Psoas muscle (tissue), 8 donors: ENCODE measurements around the gene PHF21B. TPM values are rescaled to one million over a fixed set of nuclear protein-coding genes. Genes with fewer than 3 reads are reported as not detected.
A peak's percentile ranks its signal among the peaks of the same experiment; 100 is the strongest.

ENCODE experiments used
- ATAC-seq, 4 donors: fragments of 200-7000 bp; cut with Tn5 transposase; one replicate each; pipeline ENCODE4 v1.9.1; 2020; ENCODE audit warnings: moderate library complexity in 3 of 4, mild to moderate bottlenecking in 2 of 4
- DNase-seq, 2 donors: peaks; one replicate each; pipeline ENCODE4 v3.0.0-alpha.2; 2020
- H3K27ac ChIP-seq: fragments of 200-600 bp; one replicate; pipeline ENCODE4 v1.8.0; 2022
- H3K27me3 ChIP-seq, 3 donors: fragments of 200-600 bp in 1 of 3; one replicate each; pipeline versions ENCODE4 v1.6.1 to v1.8.0; 2013 to 2022; ENCODE audit warnings: low read length in 2 of 3, mild to moderate bottlenecking in 2 of 3, moderate library complexity in 1 of 3; ENCODE audit not compliant: insufficient read depth in 3 of 3
- H3K36me3 ChIP-seq, 2 donors: fragments of 200-600 bp in 1 of 2; one replicate each; pipeline versions ENCODE4 v1.6.1 to v1.8.0; 2013 to 2022; ENCODE audit warnings: low read depth in 1 of 2, mild to moderate bottlenecking in 1 of 2, moderate library complexity in 1 of 2; ENCODE audit not compliant: insufficient read depth in 1 of 2
- H3K4me1 ChIP-seq: fragments of 200-600 bp; one replicate; pipeline ENCODE4 v1.8.0; 2022
- H3K4me3 ChIP-seq: fragments of 200-600 bp; one replicate; pipeline ENCODE4 v1.8.0; 2022; ENCODE audit warnings: mild to moderate bottlenecking
- H3K9me3 ChIP-seq: fragments of 200-600 bp; one replicate; pipeline ENCODE4 v1.8.0; 2022
- WGBS, 3 donors: extraction: QIAGEN DNeasy Blood & Tissue Kit; methylation state at CpG; one replicate each; pipeline versions ENCODE4 v1.1.6 to v1.1.7; 2013; 5-methylcytosine and 5-hydroxymethylcytosine counted together
- intact Hi-C, 2 donors: fragments of 100-400 bp; cut with DNase I; formaldehyde crosslinking; loops; one replicate each; pipeline versions ENCODE4 v1.11.0 to v1.14.2; 2022
- polyA plus RNA-seq, 3 donors: library from polyadenylated mRNA; stranded (reverse); fragments of 200-250 nt; gene quantifications; one replicate each; pipeline ENCODE4 v1.2.3, GENCODE V29; 2013
- total RNA-seq, 4 donors: library from RNA; stranded (reverse); fragmentation: NEBNext Ultra II Directional in 2 of 4; extraction: Animal tissue kit (Norgen Biotek cat#: 25700) in 2 of 4; gene quantifications; one replicate each; pipeline versions ENCODE4 v1.2.1 to v1.2.4, GENCODE V29; 2021 to 2023
- TF ChIP-seq, protein P1 (sequence below): fragments of 200-600 bp; IDR thresholded peaks from one replicate; pipeline ENCODE4 v1.8.0; 2022; ENCODE audit warnings: antibody characterized with exemption
- donor health status: healthy with polysubstance abuse.
- donor health status: DM: no; HTN: no; CAD: no; lungs with moderate emphysema.
- donor health status: Bipolar disorder and iron deficiency.
- donor health status: healthy.
- donor health status: DM: yes; HTN: yes; CAD: no.
- donor health status: DM: no; HTN: no; CAD: no.
- donor health status: DM: no; HTN: no; CAD: no.
- donor health status: DM: yes; HTN: yes; CAD: no.

Gene PHF21B
- total and polyA plus RNA-seq, 7 donors = 0.03 to 0.58 (median 0.16) TPM; not detected in 1

DNA sequence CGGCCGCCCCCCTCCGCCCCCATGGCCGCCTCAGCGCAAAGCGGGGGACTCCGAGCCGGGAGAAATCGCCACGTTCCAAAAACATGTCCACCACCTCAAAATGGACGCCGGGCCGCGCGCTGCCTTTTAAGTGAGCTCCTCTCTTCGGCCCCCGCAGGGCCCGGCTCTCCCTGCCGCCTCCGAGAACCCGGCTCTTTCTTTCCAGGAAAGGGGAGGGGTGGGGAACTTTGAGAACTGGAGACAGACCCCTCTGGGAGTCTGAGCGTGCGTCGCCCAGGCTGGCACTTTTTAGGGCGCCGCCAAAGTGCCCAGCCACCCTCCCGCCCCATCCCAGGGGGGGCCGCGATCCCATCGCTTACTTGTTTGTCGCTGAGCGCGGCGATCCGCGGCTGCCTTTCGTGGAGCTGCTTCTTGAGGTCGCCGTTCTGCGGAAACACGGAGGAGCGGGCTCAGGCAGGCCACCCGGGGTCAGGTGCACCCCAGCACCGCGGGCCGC lies 1.6 kb downstream of the PHF21B start:
- ATAC-seq = no peak
- DNase-seq = peak in 1 of 2 donors; percentile 16

DNA sequence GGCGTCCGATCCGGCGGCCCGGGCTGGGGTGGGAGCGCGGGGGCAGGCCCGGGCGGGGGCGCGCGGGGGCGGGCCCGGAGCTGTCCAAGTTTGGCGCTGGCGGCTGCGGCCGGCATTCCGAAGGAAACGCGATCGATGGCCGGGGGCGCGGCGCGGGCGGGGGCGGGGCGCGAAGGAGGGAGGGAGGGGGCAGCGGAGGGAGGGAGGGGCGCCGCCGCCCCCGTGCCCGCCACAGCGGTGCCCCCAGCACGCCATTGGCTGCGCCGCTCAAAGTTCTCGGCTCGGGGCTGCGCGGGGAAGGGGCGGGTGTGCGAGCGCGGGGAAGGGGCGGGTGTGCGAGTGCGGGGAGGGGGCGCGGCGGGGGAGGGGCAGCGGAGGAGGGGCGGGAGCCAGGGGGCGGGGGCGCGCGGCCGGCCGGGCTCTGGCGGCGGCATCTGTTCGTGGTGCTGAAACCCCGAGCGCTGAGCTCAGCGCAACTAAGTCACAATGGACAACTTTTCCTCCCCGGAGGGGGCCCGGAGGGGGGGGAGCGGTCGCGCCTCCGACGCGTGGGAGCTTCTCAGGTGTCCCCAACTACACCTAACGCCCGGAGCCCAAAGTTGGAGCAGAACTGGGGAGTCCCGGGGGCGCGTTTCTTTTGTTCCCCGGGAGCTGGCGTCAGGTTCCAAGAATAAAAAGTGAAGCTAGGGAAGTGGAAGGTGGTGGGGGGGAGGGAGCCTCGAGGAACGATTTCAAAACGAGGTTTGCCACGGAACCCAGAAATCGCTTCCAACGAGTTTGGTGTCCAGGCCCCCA lies 2.2 kb downstream of the PHF21B start:
- Histone ChIP-seq H3K36me3 (no peaks in the 10 kb centered on the region), H3K4me1 (peaks cover 15% of the 10 kb centered on the region), H3K27me3 (peaks cover 0 to 91% (median 21%) of the 10 kb centered on the region in 3 donors), H3K4me3 (peak overlapping the region; percentile 59), H3K27ac (no peak overlapping the region), H3K9me3 (no peaks in the 10 kb centered on the region)
- TF ChIP-seq, protein P1, sequence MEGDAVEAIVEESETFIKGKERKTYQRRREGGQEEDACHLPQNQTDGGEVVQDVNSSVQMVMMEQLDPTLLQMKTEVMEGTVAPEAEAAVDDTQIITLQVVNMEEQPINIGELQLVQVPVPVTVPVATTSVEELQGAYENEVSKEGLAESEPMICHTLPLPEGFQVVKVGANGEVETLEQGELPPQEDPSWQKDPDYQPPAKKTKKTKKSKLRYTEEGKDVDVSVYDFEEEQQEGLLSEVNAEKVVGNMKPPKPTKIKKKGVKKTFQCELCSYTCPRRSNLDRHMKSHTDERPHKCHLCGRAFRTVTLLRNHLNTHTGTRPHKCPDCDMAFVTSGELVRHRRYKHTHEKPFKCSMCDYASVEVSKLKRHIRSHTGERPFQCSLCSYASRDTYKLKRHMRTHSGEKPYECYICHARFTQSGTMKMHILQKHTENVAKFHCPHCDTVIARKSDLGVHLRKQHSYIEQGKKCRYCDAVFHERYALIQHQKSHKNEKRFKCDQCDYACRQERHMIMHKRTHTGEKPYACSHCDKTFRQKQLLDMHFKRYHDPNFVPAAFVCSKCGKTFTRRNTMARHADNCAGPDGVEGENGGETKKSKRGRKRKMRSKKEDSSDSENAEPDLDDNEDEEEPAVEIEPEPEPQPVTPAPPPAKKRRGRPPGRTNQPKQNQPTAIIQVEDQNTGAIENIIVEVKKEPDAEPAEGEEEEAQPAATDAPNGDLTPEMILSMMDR = no peak
- intact Hi-C loops = no loop called here
- no peak for ATAC-seq
- WGBS, 3 donors = 0 to 2% (median 0%) methylated on average over 40 to 84 of the region's 90 CpGs
- DNase-seq = peak in 1 of 2 donors; percentile 29

More for the DNA sequence above, 1.6 kb downstream of the PHF21B start:
- Histone ChIP-seq H3K9me3 (no peaks in the 10 kb centered on the region), H3K36me3 (no peaks in the 10 kb centered on the region), H3K4me1 (peaks cover 15% of the 10 kb centered on the region), H3K27me3 (peaks cover 0 to 87% (median 19%) of the 10 kb centered on the region in 3 donors), H3K27ac (no peak overlapping the region), H3K4me3 (peak overlapping the region; percentile 59)
- intact Hi-C loops = no loop called here
- 0 to 1% (median 0%) methylated on average over 40 to 46 of the region's 46 CpGs for WGBS, 3 donors
- TF ChIP-seq, protein P1 = no peak

DNA sequence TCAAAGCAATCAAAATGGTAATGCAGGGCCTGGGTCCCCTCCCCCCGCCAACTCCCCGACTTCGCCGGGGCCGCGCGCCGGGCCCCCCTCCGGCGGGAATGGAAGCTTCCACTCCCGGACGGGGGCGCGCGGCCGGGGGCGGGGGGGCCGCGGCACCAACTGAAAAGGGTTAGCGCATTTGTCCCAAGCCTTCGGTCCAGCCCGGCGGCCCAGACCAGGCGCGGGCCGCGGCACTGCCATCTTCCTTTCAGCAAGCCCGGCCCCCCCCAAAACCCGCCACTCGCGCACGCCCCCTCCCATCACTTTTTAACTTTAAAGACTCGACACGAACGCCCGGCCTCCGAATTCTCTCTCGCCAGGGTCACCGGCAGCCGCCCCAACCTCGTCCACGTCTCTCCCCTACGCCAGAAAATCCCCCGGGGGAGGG lies 2.8 kb downstream of the PHF21B start:
- no peak overlapping the region for H3K27ac ChIP-seq
- TF ChIP-seq, protein P1 = no peak
- no peaks in the 10 kb centered on the region for H3K9me3 ChIP-seq
- ATAC-seq (no peak), DNase-seq (peak in 1 of 2 donors; percentile 34)
- intact Hi-C loops = no loop called here
- H3K4me3 ChIP-seq = peak overlapping the region; percentile 59
- no peaks in the 10 kb centered on the region for H3K36me3 ChIP-seq
- peaks cover 0 to 87% (median 21%) of the 10 kb centered on the region in 3 donors for H3K27me3 ChIP-seq
- WGBS, 3 donors = 0 to 1% (median 0%) methylated on average over 32 to 44 of the region's 44 CpGs
- H3K4me1 ChIP-seq = peaks cover 15% of the 10 kb centered on the region

DNA sequence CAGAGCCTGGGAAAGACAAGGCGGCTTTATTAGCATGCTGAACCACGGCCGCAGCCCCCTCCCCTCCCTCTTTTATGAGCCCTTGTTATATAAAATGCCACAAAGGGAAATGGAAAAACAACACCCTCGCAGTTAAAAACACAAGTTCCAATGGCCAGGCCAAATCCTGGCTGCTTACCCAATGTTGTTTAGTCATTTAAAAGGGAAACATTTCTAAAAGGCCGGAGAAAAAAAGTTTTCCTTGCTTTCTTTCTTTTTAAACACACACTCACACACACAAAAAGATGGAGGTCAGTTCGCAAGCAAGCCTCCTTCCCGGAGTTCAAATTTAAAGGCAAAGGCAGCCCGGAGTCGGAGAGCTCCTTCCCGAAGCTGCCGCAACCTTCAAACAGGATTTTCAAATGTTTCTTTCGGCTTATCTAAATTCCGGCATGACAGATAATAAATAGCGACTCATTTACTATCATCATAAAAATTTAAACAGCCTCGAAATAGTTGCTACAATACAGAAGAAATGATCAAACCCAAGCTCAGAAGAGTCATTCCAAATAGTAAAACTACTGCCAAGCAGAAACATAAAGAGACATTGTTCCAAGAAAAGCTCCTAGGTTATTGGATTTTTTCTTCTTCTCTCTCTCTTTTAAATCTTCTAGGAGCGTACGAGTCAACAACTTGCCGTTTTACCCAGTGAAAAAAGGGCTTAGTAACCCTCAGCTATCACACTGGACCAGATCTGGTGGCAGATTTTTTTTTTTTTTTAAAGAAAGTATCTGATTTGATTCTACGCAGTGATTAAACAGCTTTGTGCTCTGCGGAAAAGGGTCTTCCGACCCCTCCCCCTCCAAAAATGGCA lies 3.5 kb downstream of the PHF21B start:
- TF ChIP-seq, protein P1 = no peak
- H3K9me3 ChIP-seq = no peaks in the 10 kb centered on the region
- peak overlapping the region; percentile 59 for H3K4me3 ChIP-seq
- intact Hi-C loops = no loop called here
- no peaks in the 10 kb centered on the region for H3K36me3 ChIP-seq
- 7 to 14% (median 9%) methylated on average over 21 of the region's 21 CpGs for WGBS, 3 donors
- H3K27me3 ChIP-seq = peaks cover 0 to 86% (median 21%) of the 10 kb centered on the region in 3 donors
- no peak for ATAC-seq
- H3K4me1 ChIP-seq = peaks cover 15% of the 10 kb centered on the region
- no peak for DNase-seq
- H3K27ac ChIP-seq = no peak overlapping the region
